Measurements from ENCODE around the gene DUSP12.

Gene DUSP12

DNA sequence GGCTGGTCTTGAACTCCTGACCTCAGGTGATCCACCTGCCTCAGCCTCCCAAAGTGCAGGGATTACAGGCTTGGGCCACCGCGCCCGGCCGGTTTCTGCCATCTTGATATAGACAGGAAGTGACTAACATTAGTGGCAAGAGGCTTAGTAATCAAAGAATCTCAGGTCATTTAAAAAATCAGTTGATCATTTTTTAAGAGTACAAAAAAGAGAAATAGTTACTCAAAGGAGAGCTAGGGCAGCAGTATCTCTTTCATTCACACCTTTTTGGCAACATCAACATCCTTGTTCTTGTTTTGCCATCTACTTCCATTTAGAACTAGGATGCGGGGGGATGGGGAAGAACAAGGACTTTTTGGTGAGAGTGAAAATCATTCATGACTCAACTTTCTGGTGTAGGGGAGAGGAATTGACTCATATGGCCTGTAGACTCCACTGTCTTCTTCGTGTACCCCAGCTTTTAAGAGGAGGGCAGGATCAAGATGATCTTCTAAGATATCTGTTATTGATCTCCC, 19.5 kb upstream of the DUSP12 start:
- Histone ChIP-seq H3K4me3 (ENCODE audit: low read length) (peak overlapping the region; percentile 30), H3K4me1 (ENCODE audit: control insufficient read depth, insufficient read depth, low read length) (peaks cover 46% of the 10 kb centered on the region), H3K4me2 (ENCODE audit: low read length) (peak overlapping the region; percentile 48), H3K9me3 (replicated peaks; ENCODE audit: low read length) (no peaks in the 10 kb centered on the region), H3K9ac (ENCODE audit: low read depth, low read length) (no peak overlapping the region), H3K27me3 (ENCODE audit: control insufficient read depth, insufficient read depth, low read length) (no peaks in the 10 kb centered on the region), H3K36me3 (ENCODE audit: insufficient read depth, low read length) (no peaks in the 10 kb centered on the region)

DNA sequence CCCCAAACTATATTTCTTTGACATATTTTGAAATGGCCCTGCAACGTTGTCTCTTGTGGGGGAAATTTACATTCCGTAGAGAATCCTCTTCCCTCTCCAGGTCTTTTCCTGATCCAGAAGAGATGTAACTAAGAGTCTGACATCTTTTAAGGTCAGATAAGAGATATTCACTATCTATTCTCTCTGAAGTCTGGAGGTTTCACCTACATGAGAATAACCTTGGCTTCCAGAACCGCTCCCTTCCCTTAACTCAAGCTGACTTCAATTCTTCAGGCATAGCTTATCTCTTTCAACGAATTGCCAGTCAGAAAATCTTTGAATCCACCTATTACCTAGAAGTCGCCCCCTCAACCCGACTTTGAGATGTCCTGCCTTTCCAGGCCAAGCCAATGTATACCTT, 18.3 kb upstream of the DUSP12 start:
- H3K27me3 ChIP-seq (ENCODE audit: control insufficient read depth, insufficient read depth, low read length): no peaks in the 10 kb centered on the region
- no peaks in the 10 kb centered on the region for H3K9me3 ChIP-seq (replicated peaks; ENCODE audit: low read length)
- no peaks in the 10 kb centered on the region for H3K36me3 ChIP-seq (ENCODE audit: insufficient read depth, low read length)
- H3K4me1 ChIP-seq (ENCODE audit: control insufficient read depth, insufficient read depth, low read length): peaks cover 42% of the 10 kb centered on the region
- no peak overlapping the region for H3K4me2 ChIP-seq (ENCODE audit: low read length)
- H3K9ac ChIP-seq (ENCODE audit: low read depth, low read length): no peak overlapping the region
- H3K4me3 ChIP-seq (ENCODE audit: low read length): no peak overlapping the region

DNA sequence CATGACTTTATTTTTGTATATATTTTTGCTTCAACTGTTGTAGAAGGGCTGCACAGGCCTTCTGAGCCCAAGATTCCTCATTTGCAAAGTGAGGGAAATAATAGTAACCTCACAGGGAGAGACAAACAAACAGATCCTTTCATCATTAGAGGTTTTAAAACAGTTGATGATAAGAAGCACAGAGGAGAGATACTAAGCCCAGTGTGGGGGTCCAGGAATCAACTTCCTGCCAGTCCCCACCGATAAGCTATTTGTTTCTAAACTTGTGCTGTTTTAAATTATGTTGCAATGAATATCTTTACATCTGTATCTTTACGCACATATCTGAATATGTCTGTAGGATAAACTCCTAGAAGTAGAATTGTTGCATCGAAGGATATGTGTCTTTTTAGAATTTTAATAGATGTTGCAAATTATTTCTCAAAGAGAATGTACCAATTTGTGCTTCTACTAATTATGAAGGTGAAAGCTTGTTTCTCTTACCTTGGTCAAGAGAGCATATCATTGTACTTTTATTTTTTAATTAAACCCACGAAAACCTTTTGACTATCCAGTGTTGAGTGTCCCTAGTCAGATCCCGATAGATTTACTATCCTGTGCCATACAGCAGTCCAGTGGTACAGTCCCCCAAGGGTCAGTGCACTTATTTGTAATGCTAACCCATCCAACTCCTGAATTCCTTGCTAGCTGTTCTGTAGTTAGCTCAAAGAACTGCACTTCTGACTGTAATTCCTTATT, 17.4 kb upstream of the DUSP12 start:
- Histone ChIP-seq H3K4me3 (ENCODE audit: low read length) (no peak overlapping the region), H3K4me1 (ENCODE audit: control insufficient read depth, insufficient read depth, low read length) (peaks cover 51% of the 10 kb centered on the region), H3K4me2 (ENCODE audit: low read length) (no peak overlapping the region), H3K9me3 (replicated peaks; ENCODE audit: low read length) (no peaks in the 10 kb centered on the region), H3K9ac (ENCODE audit: low read depth, low read length) (no peak overlapping the region), H3K27me3 (ENCODE audit: control insufficient read depth, insufficient read depth, low read length) (no peaks in the 10 kb centered on the region), H3K36me3 (ENCODE audit: insufficient read depth, low read length) (no peaks in the 10 kb centered on the region)

DNA sequence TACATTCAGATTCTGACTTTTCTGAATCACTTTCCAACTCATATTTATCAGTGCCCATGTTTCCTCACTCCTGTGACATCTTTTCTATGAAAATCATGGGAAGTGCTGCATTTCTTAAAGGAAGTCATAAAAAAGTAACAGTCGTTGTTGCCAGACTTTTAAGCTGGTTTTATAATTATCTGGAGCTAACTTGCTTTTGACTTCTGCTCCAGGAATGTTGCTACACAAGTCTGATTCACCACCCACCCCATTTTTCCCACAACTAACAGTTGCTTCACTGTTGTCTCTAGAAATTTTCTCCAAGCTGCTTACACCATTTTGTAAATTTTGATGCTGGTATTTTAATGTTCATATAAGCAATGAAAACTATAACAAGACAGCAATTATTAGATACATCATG, 16.1 kb upstream of the DUSP12 start:
- Histone ChIP-seq H3K9me3 (replicated peaks; ENCODE audit: low read length) (no peaks in the 10 kb centered on the region), H3K27me3 (ENCODE audit: control insufficient read depth, insufficient read depth, low read length) (no peaks in the 10 kb centered on the region), H3K9ac (ENCODE audit: low read depth, low read length) (peak overlapping the region; percentile 45)

DNA sequence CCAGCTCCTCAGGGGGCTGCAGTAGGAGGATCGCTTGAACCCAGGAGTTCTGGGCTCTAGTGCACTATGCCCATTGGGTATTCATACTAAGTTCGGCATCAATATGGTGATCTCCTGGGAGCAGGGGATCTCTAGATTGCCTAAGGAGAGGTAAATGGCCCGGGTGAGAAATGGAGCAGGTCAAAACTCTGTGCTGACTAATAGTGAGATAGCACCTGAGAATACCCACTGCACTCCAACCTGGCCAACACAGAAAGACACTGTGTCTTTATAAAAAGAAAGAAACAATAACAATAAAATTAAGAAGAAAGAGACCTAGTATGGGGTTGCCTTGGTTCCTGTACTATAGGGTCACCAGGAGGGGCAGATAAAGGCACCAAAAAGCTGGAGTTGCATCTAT, 13.7 kb upstream of the DUSP12 start:
- no peaks in the 10 kb centered on the region for H3K27me3 ChIP-seq (ENCODE audit: control insufficient read depth, insufficient read depth, low read length)
- H3K9ac ChIP-seq (ENCODE audit: low read depth, low read length): no peak overlapping the region
- peak overlapping the region; percentile 42 for H3K4me2 ChIP-seq (ENCODE audit: low read length)
- no peaks in the 10 kb centered on the region for H3K36me3 ChIP-seq (ENCODE audit: insufficient read depth, low read length)
- H3K4me1 ChIP-seq (ENCODE audit: control insufficient read depth, insufficient read depth, low read length): peaks cover 33% of the 10 kb centered on the region
- H3K9me3 ChIP-seq (replicated peaks; ENCODE audit: low read length): no peaks in the 10 kb centered on the region
- H3K4me3 ChIP-seq (ENCODE audit: low read length): no peak overlapping the region

More for the DNA sequence above, 16.1 kb upstream of the DUSP12 start:
- H3K4me3 ChIP-seq (ENCODE audit: low read length): no peak overlapping the region
- peaks cover 47% of the 10 kb centered on the region for H3K4me1 ChIP-seq (ENCODE audit: control insufficient read depth, insufficient read depth, low read length)
- no peaks in the 10 kb centered on the region for H3K36me3 ChIP-seq (ENCODE audit: insufficient read depth, low read length)
- peak overlapping the region; percentile 4 for H3K4me2 ChIP-seq (ENCODE audit: low read length)

DNA sequence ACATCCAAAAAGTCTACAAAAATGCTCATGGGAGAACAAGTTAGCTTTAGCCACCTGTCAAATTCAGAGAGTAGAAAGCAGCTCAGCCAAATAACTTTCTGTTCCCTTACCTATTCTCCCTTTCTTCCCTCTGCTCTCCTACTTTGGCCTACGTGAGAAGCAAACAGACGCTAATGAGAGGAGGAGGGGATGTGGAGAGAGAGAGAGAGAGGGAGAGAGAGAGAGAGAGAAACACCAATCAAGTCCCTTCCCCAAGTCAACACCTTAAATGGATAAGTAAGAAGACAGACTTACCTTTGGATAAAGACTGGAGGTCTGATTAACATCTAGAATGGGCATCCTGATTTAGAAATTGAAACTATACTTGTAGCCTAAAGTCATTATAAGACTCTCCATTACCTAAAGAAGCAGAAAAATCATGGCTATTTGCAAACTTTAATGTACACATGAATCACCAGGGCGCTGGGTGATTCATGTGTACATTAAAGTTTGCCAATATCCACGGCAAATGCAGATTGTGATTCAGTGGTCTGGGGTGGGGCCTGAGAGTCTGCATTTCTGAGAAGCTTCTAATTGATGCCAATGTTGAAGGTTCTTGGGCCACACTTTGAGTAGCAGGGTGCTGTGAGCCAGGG, 13.1 kb upstream of the DUSP12 start:
- H3K9ac ChIP-seq (ENCODE audit: low read depth, low read length): no peak overlapping the region
- no peaks in the 10 kb centered on the region for H3K9me3 ChIP-seq (replicated peaks; ENCODE audit: low read length)
- H3K27me3 ChIP-seq (ENCODE audit: control insufficient read depth, insufficient read depth, low read length): no peaks in the 10 kb centered on the region

DNA sequence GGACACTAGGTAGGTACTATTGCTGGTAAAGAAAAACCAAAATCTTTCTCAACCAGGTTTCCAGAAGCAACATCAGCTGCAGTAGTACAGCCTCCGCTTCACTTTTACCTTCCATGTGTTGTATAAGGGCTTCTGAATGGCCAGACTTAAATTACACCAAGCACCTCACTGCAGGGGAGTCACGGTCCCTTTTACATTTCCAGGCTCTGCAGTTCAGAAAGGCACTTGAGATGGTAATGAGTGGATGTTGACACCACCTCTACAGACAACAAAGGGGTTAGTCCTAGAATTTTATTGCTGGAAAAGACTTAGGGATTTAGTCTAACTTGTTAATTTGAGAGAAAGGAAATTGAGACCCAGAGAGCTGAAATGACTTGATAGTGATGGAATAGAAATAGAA, 12.0 kb upstream of the DUSP12 start:
- H3K36me3 ChIP-seq (ENCODE audit: insufficient read depth, low read length): no peaks in the 10 kb centered on the region
- H3K9ac ChIP-seq (ENCODE audit: low read depth, low read length): no peak overlapping the region
- H3K9me3 ChIP-seq (replicated peaks; ENCODE audit: low read length): no peaks in the 10 kb centered on the region
- no peaks in the 10 kb centered on the region for H3K27me3 ChIP-seq (ENCODE audit: control insufficient read depth, insufficient read depth, low read length)
- no peak overlapping the region for H3K4me3 ChIP-seq (ENCODE audit: low read length)
- no peak overlapping the region for H3K4me2 ChIP-seq (ENCODE audit: low read length)
- H3K4me1 ChIP-seq (ENCODE audit: control insufficient read depth, insufficient read depth, low read length): peaks cover 31% of the 10 kb centered on the region

More for the DNA sequence above, 13.1 kb upstream of the DUSP12 start:
- peak overlapping the region; percentile 42 for H3K4me2 ChIP-seq (ENCODE audit: low read length)
- peak overlapping the region; percentile 16 for H3K4me3 ChIP-seq (ENCODE audit: low read length)
- peaks cover 31% of the 10 kb centered on the region for H3K4me1 ChIP-seq (ENCODE audit: control insufficient read depth, insufficient read depth, low read length)
- no peaks in the 10 kb centered on the region for H3K36me3 ChIP-seq (ENCODE audit: insufficient read depth, low read length)

DNA sequence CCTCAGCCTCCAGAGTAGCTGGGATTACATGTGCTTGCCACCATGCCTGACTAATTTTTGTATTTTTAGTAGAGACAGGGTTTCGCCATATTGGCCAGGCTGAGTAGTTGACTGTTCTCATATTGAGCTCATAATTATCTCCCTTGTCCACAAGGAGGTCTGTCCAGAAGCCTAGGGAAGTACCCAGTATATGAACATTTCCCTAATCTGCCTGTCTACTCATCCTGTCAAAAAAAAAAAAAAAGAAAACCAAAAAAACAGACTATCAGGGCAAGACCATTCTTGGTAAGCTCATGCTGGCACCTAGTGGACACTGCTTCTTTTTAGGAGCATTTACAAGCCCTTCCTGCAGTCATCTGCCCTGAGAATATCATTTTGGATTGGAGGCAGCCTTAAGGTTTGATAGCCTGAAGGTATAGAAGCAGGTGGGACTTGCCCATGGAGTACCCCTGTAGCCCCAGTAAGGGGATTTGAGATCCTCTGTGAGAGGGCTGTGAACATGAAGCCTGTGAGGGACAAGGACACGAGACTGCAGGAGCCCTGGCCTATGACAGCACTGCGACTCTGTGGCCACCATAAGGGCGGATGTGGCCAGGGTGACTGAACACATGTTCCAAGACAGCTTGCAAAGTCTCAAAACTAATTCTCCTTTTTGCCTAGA, 10.8 kb upstream of the DUSP12 start:
- Histone ChIP-seq H3K9ac (ENCODE audit: low read depth, low read length) (no peak overlapping the region), H3K27me3 (ENCODE audit: control insufficient read depth, insufficient read depth, low read length) (no peaks in the 10 kb centered on the region), H3K4me1 (ENCODE audit: control insufficient read depth, insufficient read depth, low read length) (peaks cover 26% of the 10 kb centered on the region), H3K4me3 (ENCODE audit: low read length) (no peak overlapping the region), H3K9me3 (replicated peaks; ENCODE audit: low read length) (no peaks in the 10 kb centered on the region), H3K4me2 (ENCODE audit: low read length) (no peak overlapping the region), H3K36me3 (ENCODE audit: insufficient read depth, low read length) (no peaks in the 10 kb centered on the region)

DNA sequence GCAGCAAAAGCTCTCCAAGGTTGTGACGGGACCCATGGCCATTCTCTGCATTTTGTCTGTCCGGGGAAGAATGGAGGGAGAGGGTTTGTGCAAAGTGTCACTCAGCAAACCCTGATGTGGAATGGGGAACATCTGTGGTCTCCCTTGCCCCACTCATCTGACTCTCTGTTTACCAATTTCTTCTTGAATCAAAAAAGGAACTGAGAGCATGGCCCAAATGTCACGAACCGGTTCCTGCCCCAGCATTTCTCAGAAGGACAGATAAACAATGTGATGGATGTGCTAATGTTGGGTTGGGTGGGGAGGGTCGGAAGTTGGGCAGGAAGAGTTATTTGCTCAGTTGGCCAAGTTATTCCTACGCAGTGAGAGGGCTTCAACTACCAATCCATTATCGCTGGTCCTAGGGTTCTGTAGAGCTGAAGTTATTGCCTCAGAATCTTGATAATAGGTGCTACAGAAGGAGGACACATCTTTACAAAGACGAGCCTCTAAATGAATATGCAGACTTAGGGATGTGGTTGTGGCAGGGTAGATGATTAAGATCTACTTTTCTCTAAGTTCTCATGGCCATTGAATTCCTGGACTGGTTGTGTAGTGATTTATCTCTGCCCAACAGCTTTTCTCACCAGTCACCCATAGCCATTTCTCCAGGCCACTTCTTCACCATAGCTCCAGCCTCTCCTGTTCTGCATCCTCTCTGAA, 9.6 kb upstream of the DUSP12 start:
- Histone ChIP-seq H3K9ac (ENCODE audit: low read depth, low read length) (no peak overlapping the region), H3K9me3 (replicated peaks; ENCODE audit: low read length) (no peaks in the 10 kb centered on the region), H3K4me1 (ENCODE audit: control insufficient read depth, insufficient read depth, low read length) (peaks cover 23% of the 10 kb centered on the region), H3K4me2 (ENCODE audit: low read length) (no peak overlapping the region), H3K4me3 (ENCODE audit: low read length) (no peak overlapping the region), H3K36me3 (ENCODE audit: insufficient read depth, low read length) (no peaks in the 10 kb centered on the region), H3K27me3 (ENCODE audit: control insufficient read depth, insufficient read depth, low read length) (no peaks in the 10 kb centered on the region)

DNA sequence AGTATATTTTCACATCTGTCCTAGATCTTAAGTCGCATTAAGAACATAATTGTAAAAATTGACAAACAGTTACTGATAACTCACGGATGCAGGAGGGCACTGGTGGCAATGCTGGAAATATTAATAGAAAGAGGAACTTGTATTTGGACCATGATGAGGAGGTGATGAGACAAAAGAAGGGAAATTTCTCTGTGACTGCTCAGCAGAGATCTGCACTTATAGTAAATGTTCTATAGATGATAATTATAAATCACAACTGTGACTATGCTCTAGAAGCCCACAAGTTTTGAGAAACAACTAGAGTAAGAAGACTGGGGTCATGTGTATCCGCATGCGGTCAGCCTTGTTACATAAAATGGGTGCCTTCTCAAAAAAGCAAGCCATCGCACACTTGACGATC, 8.7 kb upstream of the DUSP12 start:
- no peak overlapping the region for H3K9ac ChIP-seq (ENCODE audit: low read depth, low read length)
- peaks cover 23% of the 10 kb centered on the region for H3K4me1 ChIP-seq (ENCODE audit: control insufficient read depth, insufficient read depth, low read length)
- no peak overlapping the region for H3K4me3 ChIP-seq (ENCODE audit: low read length)
- H3K9me3 ChIP-seq (replicated peaks; ENCODE audit: low read length): no peaks in the 10 kb centered on the region
- H3K4me2 ChIP-seq (ENCODE audit: low read length): no peak overlapping the region
- no peaks in the 10 kb centered on the region for H3K27me3 ChIP-seq (ENCODE audit: control insufficient read depth, insufficient read depth, low read length)
- no peaks in the 10 kb centered on the region for H3K36me3 ChIP-seq (ENCODE audit: insufficient read depth, low read length)

DNA sequence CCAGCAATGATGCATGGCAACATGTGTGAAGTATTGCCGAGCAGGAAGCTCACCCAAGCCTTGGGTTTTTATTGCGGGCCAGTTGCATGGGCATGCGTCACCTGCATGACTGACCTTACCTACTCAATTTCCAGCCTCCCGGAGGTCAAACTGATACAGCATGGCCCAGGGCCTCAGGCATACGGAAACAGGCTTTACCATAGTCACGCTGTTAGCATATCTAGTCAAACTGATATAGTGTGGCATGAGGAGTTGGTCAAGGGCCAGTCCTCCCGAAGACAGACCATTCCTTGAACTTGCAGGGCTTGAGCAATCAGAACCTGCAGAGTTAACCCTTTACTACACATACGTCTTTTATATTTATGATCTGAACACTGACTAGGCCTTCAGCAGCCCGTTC, 6.4 kb upstream of the DUSP12 start:
- Histone ChIP-seq H3K27me3 (ENCODE audit: control insufficient read depth, insufficient read depth, low read length) (no peaks in the 10 kb centered on the region), H3K4me2 (ENCODE audit: low read length) (no peak overlapping the region), H3K9ac (ENCODE audit: low read depth, low read length) (no peak overlapping the region), H3K9me3 (replicated peaks; ENCODE audit: low read length) (no peaks in the 10 kb centered on the region), H3K36me3 (ENCODE audit: insufficient read depth, low read length) (no peaks in the 10 kb centered on the region), H3K4me1 (ENCODE audit: control insufficient read depth, insufficient read depth, low read length) (peaks cover 6% of the 10 kb centered on the region), H3K4me3 (ENCODE audit: low read length) (no peak overlapping the region)
